Measurements from ENCODE around the gene TBC1D10A. TPM values are rescaled to one million over a fixed set of nuclear protein-coding genes. Genes with fewer than 3 reads are reported as not detected.

TBC1D10A gene
- total RNA-seq, 1 experiment from 2014 or later = 11.1 TPM

DNA sequence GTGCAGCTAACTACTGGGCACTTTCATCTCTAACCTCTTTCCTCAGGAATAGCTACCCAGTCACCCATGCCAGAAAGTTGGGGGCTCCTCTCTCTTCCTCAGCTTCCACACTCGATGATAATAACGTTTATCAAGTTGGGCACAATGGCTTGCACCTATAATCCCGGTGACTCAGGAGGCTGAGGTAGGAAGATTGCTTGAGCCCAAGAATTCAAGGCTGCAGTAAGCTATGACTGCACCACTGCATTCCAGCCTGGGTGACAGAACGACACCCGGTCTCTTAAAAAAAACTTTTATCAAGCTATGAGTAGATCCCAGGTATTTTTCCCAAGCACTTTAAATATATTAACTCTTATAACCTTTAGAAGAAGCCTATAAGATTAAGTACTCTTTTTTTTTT lies 27.9 kb upstream of the TBC1D10A start:
- Mint-ChIP-seq H3K36me3 (peaks cover 38% of the 10 kb centered on the region), H3K27ac (peak overlapping the region; percentile 74; the same call in 1 of the 2 replicates), H3K9me3 (no peaks in the 10 kb centered on the region), H3K4me1 (peaks cover 20% of the 10 kb centered on the region), H3K27me3 (ENCODE audit: low read depth) (no peaks in the 10 kb centered on the region), H3K4me3 (peak overlapping the region; percentile 95; the same call in 1 of the 2 replicates)
- no peak for ATAC-seq
- DNase-seq (ENCODE audit: low spot score) = no peak
- TF ChIP-seq MYBL2 (CRISPR knock-in tag; IDR thresholded peaks at IDR 0.05) (no peak), ZNF423 (CRISPR knock-in tag; IDR thresholded peaks at IDR 0.05) (no peak), ATF1 (CRISPR knock-in tag; IDR thresholded peaks at IDR 0.05) (no peak), FOXP1 (CRISPR knock-in tag; IDR thresholded peaks at IDR 0.05; ENCODE audit: borderline replicate concordance) (no peak), ZNF396 (CRISPR knock-in tag; IDR thresholded peaks at IDR 0.05; ENCODE audit: borderline replicate concordance) (no peak), ZSCAN18 (CRISPR knock-in tag; IDR thresholded peaks at IDR 0.05) (no peak), ZNF263 (CRISPR knock-in tag; IDR thresholded peaks at IDR 0.05; ENCODE audit: low read depth) (no peak), ESRRA (CRISPR knock-in tag; IDR thresholded peaks at IDR 0.05; ENCODE audit: borderline replicate concordance) (no peak), CREB1 (CRISPR knock-in tag; IDR thresholded peaks at IDR 0.05) (no peak), TCF7 (CRISPR knock-in tag; IDR thresholded peaks at IDR 0.05; ENCODE audit: low read depth) (no peak), RELA (CRISPR knock-in tag; IDR thresholded peaks at IDR 0.05; ENCODE audit: borderline replicate concordance) (no peak)
- TF ChIP-seq, protein P1, sequence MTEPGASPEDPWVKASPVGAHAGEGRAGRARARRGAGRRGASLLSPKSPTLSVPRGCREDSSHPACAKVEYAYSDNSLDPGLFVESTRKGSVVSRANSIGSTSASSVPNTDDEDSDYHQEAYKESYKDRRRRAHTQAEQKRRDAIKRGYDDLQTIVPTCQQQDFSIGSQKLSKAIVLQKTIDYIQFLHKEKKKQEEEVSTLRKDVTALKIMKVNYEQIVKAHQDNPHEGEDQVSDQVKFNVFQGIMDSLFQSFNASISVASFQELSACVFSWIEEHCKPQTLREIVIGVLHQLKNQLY (CRISPR knock-in tag; IDR thresholded peaks at IDR 0.05) = no peak
- TF ChIP-seq, protein P2, sequence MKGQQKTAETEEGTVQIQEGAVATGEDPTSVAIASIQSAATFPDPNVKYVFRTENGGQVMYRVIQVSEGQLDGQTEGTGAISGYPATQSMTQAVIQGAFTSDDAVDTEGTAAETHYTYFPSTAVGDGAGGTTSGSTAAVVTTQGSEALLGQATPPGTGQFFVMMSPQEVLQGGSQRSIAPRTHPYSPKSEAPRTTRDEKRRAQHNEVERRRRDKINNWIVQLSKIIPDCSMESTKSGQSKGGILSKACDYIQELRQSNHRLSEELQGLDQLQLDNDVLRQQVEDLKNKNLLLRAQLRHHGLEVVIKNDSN (CRISPR knock-in tag; IDR thresholded peaks at IDR 0.05) = no peak
- ChIA-PET POLR2A (no interaction called here), CTCF (no interaction called here)

DNA sequence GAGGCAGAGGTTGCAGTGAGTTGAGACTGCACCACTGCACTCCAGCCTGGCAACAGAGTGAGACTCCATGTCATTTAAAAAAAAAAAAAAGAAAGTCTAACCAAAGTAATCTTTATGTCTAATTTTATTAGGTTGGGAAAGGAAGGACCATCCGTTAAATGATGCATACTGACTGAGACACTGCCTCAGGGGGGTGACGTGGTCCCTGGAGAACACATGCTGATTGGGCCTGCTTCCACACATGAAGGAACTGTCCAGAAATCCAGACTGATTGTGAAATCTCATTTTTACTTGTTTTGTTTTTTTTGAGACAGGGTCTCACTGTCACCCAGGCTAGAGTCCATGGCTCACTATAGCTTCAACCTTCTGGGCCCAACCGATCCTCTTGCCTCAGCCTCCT lies 24.5 kb upstream of the TBC1D10A start:
- H3K27me3 Mint-ChIP-seq (ENCODE audit: low read depth) = no peaks in the 10 kb centered on the region
- peaks cover 55% of the 10 kb centered on the region for H3K36me3 Mint-ChIP-seq
- CTCF ChIA-PET = no interaction called here
- DNase-seq (ENCODE audit: low spot score) (no peak), ATAC-seq (no peak)
- H3K4me1 Mint-ChIP-seq = peaks cover 12% of the 10 kb centered on the region
- no peak overlapping the region for H3K4me3 Mint-ChIP-seq
- no peaks in the 10 kb centered on the region for H3K9me3 Mint-ChIP-seq
- no peak overlapping the region for H3K27ac Mint-ChIP-seq
- POLR2A ChIA-PET = no interaction called here
- TF ChIP-seq ZSCAN18 (CRISPR knock-in tag; IDR thresholded peaks at IDR 0.05) (no peak), TP53 (CRISPR knock-in tag; IDR thresholded peaks at IDR 0.05) (no peak), E2F1 (CRISPR knock-in tag; IDR thresholded peaks at IDR 0.05) (no peak), OVOL2 (CRISPR knock-in tag; IDR thresholded peaks at IDR 0.05; ENCODE audit: borderline replicate concordance) (no peak), TEAD1 (CRISPR knock-in tag; IDR thresholded peaks at IDR 0.05) (no peak), ATF6 (CRISPR knock-in tag; IDR thresholded peaks at IDR 0.05) (no peak), SMAD4 (CRISPR knock-in tag; IDR thresholded peaks at IDR 0.05) (no peak)
